GM12891 (cell line): ENCODE results near the gene PRSS12.

Source experiments
- PAX5 ChIP-seq: IDR thresholded peaks from 2 replicates; pipeline ENCODE4 v1.6.1; 2011; ENCODE audit warnings: low read length, moderate library complexity, mild to moderate bottlenecking; ENCODE audit not compliant: insufficient read depth, severe bottlenecking
- POLR2A ChIP-seq: IDR thresholded peaks from 2 replicates; pipeline ENCODE4 v1.6.1; 2011; ENCODE audit warnings: low read depth, low read length, control low read depth
- POLR2AphosphoS5 ChIP-seq: IDR thresholded peaks from 2 replicates; pipeline ENCODE4 v1.6.1; 2011; ENCODE audit warnings: low read depth, low read length, control low read depth
- POU2F2 ChIP-seq: IDR thresholded peaks from 2 replicates; pipeline ENCODE4 v1.6.1; 2011; ENCODE audit warnings: low read depth, mild to moderate bottlenecking, control low read depth, low read length, moderate library complexity
- SPI1 ChIP-seq: IDR thresholded peaks from 2 replicates; pipeline ENCODE4 v1.6.1; 2011; ENCODE audit warnings: low read depth, low read length, control low read depth
- TAF1 ChIP-seq: IDR thresholded peaks from 2 replicates; pipeline ENCODE4 v1.6.1; 2011; ENCODE audit warnings: low read depth, low read length, control low read depth

- no peak for TF ChIP-seq POLR2AphosphoS5
- TF ChIP-seq POLR2A, result no peak
- TF ChIP-seq SPI1, result no peak
- TF ChIP-seq TAF1, result no peak
- no peak for TF ChIP-seq PAX5
- TF ChIP-seq POU2F2, result no peak
Observed at GRCh38 chr4:118356731-118357130, 3.9 kb upstream of the PRSS12 start.
